H9 (cell line): Measurements from ENCODE around the gene OSBPL10. TPM values are rescaled to one million over a fixed set of nuclear protein-coding genes. Genes with fewer than 3 reads are reported as not detected.

Experiments used
- DNase-seq: peaks from one replicate; pipeline ENCODE4 v3.0.0-alpha.2; 2017
- H2AFZ ChIP-seq: one replicate; pipeline ENCODE4 v1.6.1; 2013; ENCODE audit warnings: mild to moderate bottlenecking, low read length, control low read depth, moderate library complexity
- H2AK5ac ChIP-seq: 2 replicates; pipeline ENCODE4 v1.6.1; 2013; ENCODE audit warnings: low read length, control low read depth, mixed read lengths; ENCODE audit not compliant: insufficient read length
- H2BK120ac ChIP-seq: one replicate; pipeline ENCODE4 v1.6.1; 2013; ENCODE audit warnings: low read depth, mild to moderate bottlenecking, low read length, control low read depth, inconsistent platforms; ENCODE audit not compliant: poor library complexity, severe bottlenecking
- H2BK12ac ChIP-seq: 2 replicates; pipeline ENCODE4 v1.6.1; 2013; ENCODE audit warnings: low read length, control low read depth, mixed read lengths, low read depth; ENCODE audit not compliant: insufficient read length
- H2BK15ac ChIP-seq: 2 replicates; pipeline ENCODE4 v1.6.1; 2013; ENCODE audit warnings: low read depth, low read length, control low read depth
- H2BK20ac ChIP-seq: one replicate; pipeline ENCODE4 v1.6.1; 2013; ENCODE audit warnings: low read depth, mild to moderate bottlenecking, low read length, control low read depth, inconsistent platforms; ENCODE audit not compliant: poor library complexity, severe bottlenecking
- H2BK5ac ChIP-seq: 2 replicates; pipeline ENCODE4 v1.6.1; 2013; ENCODE audit warnings: low read length, control low read depth, mixed read lengths; ENCODE audit not compliant: insufficient read length
- H3K14ac ChIP-seq: 2 replicates; pipeline ENCODE4 v1.6.1; 2013; ENCODE audit warnings: low read length, control low read depth; ENCODE audit not compliant: insufficient read depth
- H3K18ac ChIP-seq: 2 replicates; pipeline ENCODE4 v1.6.1; 2013; ENCODE audit warnings: low read depth, mild to moderate bottlenecking, mixed read lengths, low read length, control low read depth; ENCODE audit not compliant: insufficient read length
- H3K23ac ChIP-seq: 2 replicates; pipeline ENCODE4 v1.6.1; 2013; ENCODE audit warnings: low read length, control low read depth, mixed read lengths, low read depth; ENCODE audit not compliant: insufficient read length
- H3K23me2 ChIP-seq: 2 replicates; pipeline ENCODE4 v1.6.1; 2013; ENCODE audit warnings: low read depth, mild to moderate bottlenecking, mixed read lengths, low read length, control low read depth; ENCODE audit not compliant: insufficient read length, poor library complexity, severe bottlenecking
- H3K27ac ChIP-seq: 2 replicates; pipeline ENCODE4 v1.5.1; 2013; ENCODE audit warnings: low read length, control low read depth, mixed read lengths, low read depth; ENCODE audit not compliant: insufficient read length
- H3K27me3 ChIP-seq: 2 replicates; pipeline ENCODE4 v1.6.1; 2013; ENCODE audit warnings: low read length, control low read depth, inconsistent platforms; ENCODE audit not compliant: insufficient read depth
- H3K4ac ChIP-seq: 2 replicates; pipeline ENCODE4 v1.6.1; 2013; ENCODE audit warnings: low read depth, mild to moderate bottlenecking, control low read depth, inconsistent platforms, low read length, moderate library complexity
- H3K4me1 ChIP-seq: 2 replicates; pipeline ENCODE4 v1.6.1; 2013; ENCODE audit warnings: low read length, control low read depth, inconsistent platforms; ENCODE audit not compliant: insufficient read depth
- H3K4me2 ChIP-seq: 2 replicates; pipeline ENCODE4 v1.6.1; 2013; ENCODE audit warnings: low read length, control low read depth, mixed read lengths; ENCODE audit not compliant: insufficient read length, insufficient read depth
- H3K56ac ChIP-seq: 2 replicates; pipeline ENCODE4 v1.6.1; 2013; ENCODE audit warnings: low read depth, mild to moderate bottlenecking, mixed read lengths, low read length, control low read depth; ENCODE audit not compliant: insufficient read length
- H3K79me1 ChIP-seq: 2 replicates; pipeline ENCODE4 v1.6.1; 2013; ENCODE audit warnings: low read depth, mild to moderate bottlenecking, moderate library complexity, low read length, control low read depth, inconsistent platforms; ENCODE audit not compliant: insufficient read depth, poor library complexity, severe bottlenecking
- H3K79me2 ChIP-seq: 2 replicates; pipeline ENCODE4 v1.6.1; 2013; ENCODE audit warnings: low read length, control low read depth, inconsistent platforms; ENCODE audit not compliant: insufficient read depth
- H3K9ac ChIP-seq: 2 replicates; pipeline ENCODE4 v1.6.1; 2013; ENCODE audit warnings: low read length, control low read depth, mixed read lengths; ENCODE audit not compliant: insufficient read length; ENCODE audit errors: extremely low read depth
- H3K9me3 ChIP-seq: one replicate; pipeline ENCODE4 v1.6.1; 2013; ENCODE audit warnings: low read depth, low read length, inconsistent platforms; ENCODE audit not compliant: control insufficient read depth
- H3T11ph ChIP-seq: one replicate; pipeline ENCODE4 v1.6.1; 2013; ENCODE audit warnings: mild to moderate bottlenecking, low read length, control low read depth, inconsistent platforms
- H4K20me1 ChIP-seq: one replicate; pipeline ENCODE4 v1.6.1; 2013; ENCODE audit not compliant: control insufficient read depth, insufficient read length, insufficient read depth
- H4K5ac ChIP-seq: 2 replicates; pipeline ENCODE4 v1.6.1; 2013; ENCODE audit warnings: low read depth, mild to moderate bottlenecking, mixed read lengths, low read length, control low read depth; ENCODE audit not compliant: insufficient read length
- H4K8ac ChIP-seq: replicated peaks from 2 replicates; pipeline ENCODE4 v1.6.1; 2013; ENCODE audit warnings: low read length, control low read depth, mixed read lengths, low read depth; ENCODE audit not compliant: insufficient read length
- H4K91ac ChIP-seq: 2 replicates; pipeline ENCODE4 v1.6.1; 2013; ENCODE audit warnings: low read depth, mild to moderate bottlenecking, moderate library complexity, mixed read lengths, low read length, control low read depth; ENCODE audit not compliant: insufficient read length
- H3K27ac Mint-ChIP-seq, 3 experiments: 2 replicates in 2 of 3; 3 replicates in 1 of 3; pipeline ENCODE4 v1.8.0; 2020 to 2021; ENCODE audit warnings: mixed read lengths in 3 of 3, mild to moderate bottlenecking in 1 of 3, moderate library complexity in 1 of 3
- H3K27me3 Mint-ChIP-seq: 2 replicates; pipeline ENCODE4 v1.8.0; 2021; ENCODE audit warnings: low read depth, mild to moderate bottlenecking, moderate library complexity, mixed read lengths
- H3K36me3 Mint-ChIP-seq, 3 experiments: 2 replicates in 2 of 3; 3 replicates in 1 of 3; pipeline ENCODE4 v1.8.0; 2020 to 2021; ENCODE audit warnings: low read depth in 3 of 3, mixed read lengths in 3 of 3; ENCODE audit not compliant: insufficient read depth in 1 of 3
- H3K4me1 Mint-ChIP-seq, 2 experiments: 2 replicates each; pipeline ENCODE4 v1.8.0; 2020; ENCODE audit warnings: mixed read lengths in 2 of 2
- H3K4me3 Mint-ChIP-seq, 2 experiments: 2 replicates in 1 of 2; 3 replicates in 1 of 2; pipeline ENCODE4 v1.8.0; 2020 to 2021; ENCODE audit warnings: mild to moderate bottlenecking in 2 of 2, mixed read lengths in 2 of 2, moderate library complexity in 1 of 2
- H3K9me3 Mint-ChIP-seq, 2 experiments: 2 replicates in 1 of 2; 3 replicates in 1 of 2; pipeline ENCODE4 v1.8.0; 2020; ENCODE audit warnings: mild to moderate bottlenecking in 2 of 2, mixed read lengths in 2 of 2, moderate library complexity in 1 of 2
- WGBS: extraction: QIAGEN DNeasy Blood & Tissue Kit; methylation state at CpG from one replicate; pipeline ENCODE4 v1.1.7; 2013; ENCODE audit warnings: missing lambda C conversion rate, low lambda C conversion rate, mixed read lengths; ENCODE audit not compliant: insufficient read length; ENCODE audit errors: extremely low coverage; 5-methylcytosine and 5-hydroxymethylcytosine counted together
- total RNA-seq: library from RNA; stranded (reverse); gene quantifications from 2 replicates; pipeline ENCODE4 v1.2.1, GENCODE V29; 2021
- TF ChIP-seq, protein P1 (sequence below): fragments of 200-600 bp; sonication (generic); conservative IDR thresholded peaks from 3 replicates; pipeline ENCODE4 v1.8.0; 2021; ENCODE audit warnings: antibody characterized with exemption, mild to moderate bottlenecking

The OSBPL10 gene
- total RNA-seq, 1 experiment from 2014 or later = 42.7 TPM

DNA sequence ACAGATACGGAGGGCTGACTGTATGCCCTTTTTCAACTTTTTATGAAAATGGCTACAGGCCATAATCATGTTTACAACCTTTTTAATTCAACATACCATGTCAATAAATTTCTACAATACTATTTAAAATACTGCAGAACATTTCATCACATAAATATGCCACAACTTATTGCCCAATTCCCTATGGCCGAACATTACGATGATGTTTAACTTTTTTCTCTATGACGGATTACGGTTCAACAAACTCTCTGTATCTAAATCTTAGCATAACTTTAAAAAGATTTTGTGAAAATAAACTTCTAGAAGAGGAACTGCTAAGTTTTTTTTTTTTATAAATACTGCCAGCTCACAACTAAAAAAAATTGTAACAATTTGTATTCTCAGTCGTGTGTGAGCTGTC, 220.4 kb downstream of the OSBPL10 start:
- H3K27me3 ChIP-seq = no peaks in the 10 kb centered on the region
- H3K56ac ChIP-seq = no peak overlapping the region
- no peak overlapping the region for H3K4me3 Mint-ChIP-seq
- H3K9me3 ChIP-seq = no peaks in the 10 kb centered on the region
- TF ChIP-seq, protein P1, sequence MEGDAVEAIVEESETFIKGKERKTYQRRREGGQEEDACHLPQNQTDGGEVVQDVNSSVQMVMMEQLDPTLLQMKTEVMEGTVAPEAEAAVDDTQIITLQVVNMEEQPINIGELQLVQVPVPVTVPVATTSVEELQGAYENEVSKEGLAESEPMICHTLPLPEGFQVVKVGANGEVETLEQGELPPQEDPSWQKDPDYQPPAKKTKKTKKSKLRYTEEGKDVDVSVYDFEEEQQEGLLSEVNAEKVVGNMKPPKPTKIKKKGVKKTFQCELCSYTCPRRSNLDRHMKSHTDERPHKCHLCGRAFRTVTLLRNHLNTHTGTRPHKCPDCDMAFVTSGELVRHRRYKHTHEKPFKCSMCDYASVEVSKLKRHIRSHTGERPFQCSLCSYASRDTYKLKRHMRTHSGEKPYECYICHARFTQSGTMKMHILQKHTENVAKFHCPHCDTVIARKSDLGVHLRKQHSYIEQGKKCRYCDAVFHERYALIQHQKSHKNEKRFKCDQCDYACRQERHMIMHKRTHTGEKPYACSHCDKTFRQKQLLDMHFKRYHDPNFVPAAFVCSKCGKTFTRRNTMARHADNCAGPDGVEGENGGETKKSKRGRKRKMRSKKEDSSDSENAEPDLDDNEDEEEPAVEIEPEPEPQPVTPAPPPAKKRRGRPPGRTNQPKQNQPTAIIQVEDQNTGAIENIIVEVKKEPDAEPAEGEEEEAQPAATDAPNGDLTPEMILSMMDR = no peak
- H2BK15ac ChIP-seq = no peak overlapping the region
- peaks cover 12 to 15% of the 10 kb centered on the region in 2 experiments for H3K9me3 Mint-ChIP-seq
- no peaks in the 10 kb centered on the region for H3K79me1 ChIP-seq
- H2AFZ ChIP-seq = no peak overlapping the region
- H3K27ac Mint-ChIP-seq = no peak overlapping the region
- no peak overlapping the region for H3K4ac ChIP-seq
- H3K23ac ChIP-seq = no peak overlapping the region
- no peak overlapping the region for H2BK12ac ChIP-seq
- no peak overlapping the region for H2BK20ac ChIP-seq
- no peaks in the 10 kb centered on the region for H3K23me2 ChIP-seq
- no peak for DNase-seq
- peaks cover 2% of the 10 kb centered on the region; the same call in 1 of the 2 replicates for H3K79me2 ChIP-seq
- no peak overlapping the region for H3K14ac ChIP-seq
- H3K4me1 Mint-ChIP-seq = peaks cover 0 to 12% of the 10 kb centered on the region in 2 experiments; a peak in 2 of 4 replicates
- no peak overlapping the region for H3K27ac ChIP-seq
- H3K27me3 Mint-ChIP-seq = no peaks in the 10 kb centered on the region
- H4K20me1 ChIP-seq = no peaks in the 10 kb centered on the region
- H3K9ac ChIP-seq = no peak overlapping the region
- H3T11ph ChIP-seq = no peak overlapping the region
- peaks cover 10 to 25% (median 13%) of the 10 kb centered on the region in 3 experiments for H3K36me3 Mint-ChIP-seq
- no peak overlapping the region for H4K5ac ChIP-seq
- H2BK5ac ChIP-seq = no peak overlapping the region
- WGBS = no CpG with 5 or more reads among the region's 6 CpGs
- no peak overlapping the region for H2AK5ac ChIP-seq
- H3K4me2 ChIP-seq = no peak overlapping the region
- H2BK120ac ChIP-seq = no peak overlapping the region
- H4K8ac ChIP-seq = no peak overlapping the region
- H3K18ac ChIP-seq = no peak overlapping the region
- no peak overlapping the region for H4K91ac ChIP-seq
- H3K4me1 ChIP-seq = no peaks in the 10 kb centered on the region
